ENCODE measurements around the gene SUMO3.
A peak's percentile ranks its signal among the peaks of the same experiment; 100 is the strongest.

SUMO3 gene

GRCh38 chr21:44801468-44802395, 16.1 kb downstream of the SUMO3 start, which contains the start of gene UBE2G2:
Gene UBE2G2 (minus strand): TSS chr21:44801820. CDS start chr21:44801748, 72 bp downstream.
- DNase-seq, result peak; percentile 89

DNA sequence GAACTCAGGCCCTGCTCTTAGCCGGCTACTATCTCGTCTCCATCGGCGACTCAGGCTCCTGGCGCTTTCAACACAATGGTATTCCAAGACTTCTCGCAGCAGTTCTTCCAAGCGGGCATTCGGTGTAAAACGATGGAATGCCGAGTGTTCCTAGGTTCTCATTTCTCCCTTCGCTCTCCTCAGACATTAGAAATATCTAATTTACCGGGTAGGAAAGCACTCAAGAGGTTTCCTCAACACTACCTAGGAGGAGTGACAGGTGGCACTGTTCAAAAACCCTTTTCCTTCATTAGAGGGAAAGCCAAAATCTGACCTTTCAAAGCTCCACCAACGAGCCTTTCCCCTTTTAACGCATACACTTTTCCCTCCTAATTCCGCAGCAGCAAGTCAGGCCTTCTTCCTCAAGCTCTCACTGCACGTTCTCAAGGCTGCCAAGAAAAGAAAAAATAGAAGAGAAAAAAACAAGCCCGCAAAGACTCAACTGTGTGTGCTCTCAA, 16.8 kb downstream of the SUMO3 start:
- no peak for DNase-seq

- no peak for DNase-seq
Measured at GRCh38 chr21:44800103-44800502, 17.8 kb downstream of the SUMO3 start.

DNA sequence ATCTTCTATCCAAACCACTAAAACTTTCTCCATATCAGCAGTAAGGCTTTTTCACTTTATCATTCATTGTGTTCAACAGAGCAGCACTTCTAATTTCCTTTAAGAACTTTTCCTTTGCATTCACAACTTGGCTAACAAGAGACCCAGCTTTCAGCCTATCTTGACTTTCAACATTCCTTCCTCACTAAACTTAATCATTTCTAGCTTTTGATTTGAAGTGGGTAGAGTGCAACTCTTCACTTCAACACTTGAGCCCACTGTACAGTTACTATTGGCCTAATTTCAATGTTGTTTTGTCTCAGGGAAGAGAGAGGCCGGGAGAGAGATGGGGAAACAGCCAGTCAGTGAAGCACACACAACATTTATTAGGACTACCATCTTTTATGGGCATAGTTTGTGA, 18.2 kb downstream of the SUMO3 start:
- no peak for DNase-seq

GRCh38 chr21:44797775-44798174, 20.1 kb downstream of the SUMO3 start:
- no peak for DNase-seq

GRCh38 chr21:44795342-44795741, 22.5 kb downstream of the SUMO3 start:
- DNase-seq, result no peak

DNA sequence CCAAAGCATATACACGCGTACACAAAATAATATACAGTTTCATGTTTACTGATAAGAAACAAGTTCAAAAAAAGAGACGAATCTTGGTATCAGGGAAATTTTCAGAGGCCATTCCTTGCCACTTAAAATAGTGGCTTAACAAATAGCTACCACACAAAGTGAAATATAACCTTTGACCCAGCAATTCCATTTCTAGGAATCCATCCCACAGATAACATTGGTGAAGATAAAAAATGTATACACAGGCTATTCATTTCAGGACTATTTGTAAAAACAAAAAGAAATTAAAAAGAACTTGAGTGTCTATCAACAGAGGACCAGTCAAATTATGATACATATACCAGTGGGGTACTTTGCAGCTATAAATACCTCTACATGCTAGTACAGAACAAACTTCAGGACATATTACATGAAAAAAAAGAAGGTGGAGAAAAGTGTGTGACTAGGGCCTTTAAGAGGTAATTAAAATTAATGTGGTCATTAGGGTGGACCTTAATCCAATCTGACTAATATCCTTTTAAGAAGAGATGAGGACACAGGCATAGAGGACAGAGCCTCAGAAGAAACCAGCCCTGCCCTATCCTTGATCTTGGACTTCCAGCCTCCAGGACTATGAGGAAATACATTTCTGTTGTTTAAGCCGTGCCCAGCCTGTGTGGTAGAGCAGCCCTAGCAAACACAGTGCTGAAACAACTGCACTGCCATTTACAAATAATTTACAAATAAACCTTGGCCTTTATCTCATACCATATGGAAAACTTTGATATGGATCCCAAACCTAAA, 24.1 kb downstream of the SUMO3 start:
- no peak for DNase-seq

DNA sequence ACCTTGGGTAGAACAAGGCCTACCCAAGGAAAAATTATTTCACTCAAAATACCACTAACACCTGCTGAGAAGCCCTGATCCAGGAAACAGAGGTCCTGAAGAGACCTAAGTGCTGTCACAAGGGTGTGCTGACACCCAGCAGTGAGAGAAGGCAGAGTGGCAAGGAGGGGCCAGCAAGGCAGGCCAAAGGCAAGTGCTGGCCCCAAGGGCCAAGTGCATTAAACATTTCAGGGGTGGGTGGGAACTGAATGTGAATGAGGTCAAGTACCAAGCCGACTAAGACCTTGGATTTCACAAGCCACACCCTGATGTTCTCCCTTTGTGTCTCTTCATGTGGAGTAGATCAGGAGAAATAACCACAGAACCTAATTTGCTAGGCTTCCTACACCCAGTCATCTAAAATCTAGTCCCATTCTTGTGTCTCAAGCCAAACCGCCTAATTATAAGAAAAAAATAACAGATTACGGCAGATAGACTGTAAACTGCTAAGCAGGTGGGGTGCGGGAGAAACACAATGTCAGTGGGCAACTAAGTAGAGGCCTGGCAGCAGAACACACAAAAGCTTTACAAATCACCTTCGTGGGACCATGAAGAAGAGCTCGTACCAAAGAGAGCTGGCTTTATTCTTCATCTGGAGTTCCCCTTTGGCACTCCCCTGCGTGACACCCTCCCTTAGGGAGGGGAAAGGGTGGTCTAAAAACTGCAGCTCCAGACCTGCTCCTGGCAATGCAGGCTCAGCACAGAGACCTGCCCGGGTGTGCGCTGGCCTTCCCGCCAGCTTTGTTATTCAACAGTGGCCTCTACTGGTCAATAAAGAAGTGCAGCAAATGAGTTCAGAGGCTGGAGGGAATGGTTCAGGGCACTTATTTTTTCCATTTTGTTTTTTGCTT, 24.9 kb downstream of the SUMO3 start:
- peak; percentile 33 for DNase-seq

GRCh38 chr21:44791993-44792392, 25.9 kb downstream of the SUMO3 start:
- DNase-seq, result no peak

DNA sequence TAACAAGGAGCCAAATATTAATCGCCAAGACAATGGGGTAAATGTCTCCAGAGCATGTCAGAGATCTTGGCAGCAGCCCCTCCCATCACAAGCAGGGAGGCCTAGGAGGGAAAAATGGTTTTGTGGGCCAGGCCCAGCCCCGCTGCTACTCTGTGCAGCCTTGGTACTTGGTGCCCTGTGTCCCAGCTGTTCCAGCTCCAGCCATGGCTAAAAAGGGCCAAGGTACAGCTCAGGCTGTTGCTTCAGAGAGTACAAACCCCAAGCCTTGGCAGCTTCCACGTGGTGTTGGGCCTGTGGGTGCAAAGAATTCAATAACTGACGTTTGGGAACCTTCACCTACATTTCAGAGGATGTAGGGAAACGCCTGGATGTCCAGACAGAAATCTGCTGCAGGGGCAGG, 26.6 kb downstream of the SUMO3 start:
- DNase-seq, result no peak

DNA sequence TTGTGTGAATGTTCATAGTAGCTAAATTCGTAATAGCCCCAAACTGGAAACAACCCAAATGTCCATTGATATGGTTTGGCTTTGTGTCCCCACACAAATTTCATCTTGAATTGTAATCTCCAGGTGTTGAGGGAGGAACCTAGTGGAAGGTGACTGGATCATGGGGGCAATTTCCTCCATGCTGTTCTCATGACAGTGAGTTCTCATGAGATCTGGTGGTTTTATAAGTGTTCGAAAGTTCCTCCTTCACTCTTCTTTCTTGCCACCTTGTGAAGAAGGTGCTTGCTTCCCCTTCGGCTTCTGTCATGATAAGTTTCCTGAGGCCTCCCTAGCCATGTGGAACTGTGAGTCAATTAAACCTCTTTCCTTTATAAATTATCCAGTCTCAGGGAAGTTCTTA, 27.5 kb downstream of the SUMO3 start:
- no peak for DNase-seq

- DNase-seq, result no peak
Measured at GRCh38 chr21:44789880-44790279, 28.0 kb downstream of the SUMO3 start.

GRCh38 chr21:44785620-44786335, 32.1 kb downstream of the SUMO3 start:
- DNase-seq, result no peak

DNA sequence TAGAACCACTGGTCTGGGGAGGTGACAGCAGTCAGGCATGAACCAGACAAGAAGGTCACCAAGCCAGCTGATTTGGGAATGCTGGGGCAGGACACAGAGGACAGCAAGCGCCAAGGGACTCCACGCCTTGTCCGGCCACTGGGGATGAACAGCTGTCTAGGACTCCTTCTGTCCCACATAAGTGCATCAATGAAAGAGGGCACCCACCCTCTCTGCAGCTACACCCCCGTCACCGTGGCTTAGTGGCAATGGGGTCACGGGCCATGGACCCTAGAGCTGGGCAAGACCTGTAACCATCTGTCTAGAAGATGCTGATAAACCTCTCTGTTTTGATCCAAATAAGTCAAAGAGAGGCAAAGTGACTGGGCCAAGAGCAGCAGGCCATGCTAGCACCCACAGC, 33.1 kb downstream of the SUMO3 start:
- no peak for DNase-seq

DNA sequence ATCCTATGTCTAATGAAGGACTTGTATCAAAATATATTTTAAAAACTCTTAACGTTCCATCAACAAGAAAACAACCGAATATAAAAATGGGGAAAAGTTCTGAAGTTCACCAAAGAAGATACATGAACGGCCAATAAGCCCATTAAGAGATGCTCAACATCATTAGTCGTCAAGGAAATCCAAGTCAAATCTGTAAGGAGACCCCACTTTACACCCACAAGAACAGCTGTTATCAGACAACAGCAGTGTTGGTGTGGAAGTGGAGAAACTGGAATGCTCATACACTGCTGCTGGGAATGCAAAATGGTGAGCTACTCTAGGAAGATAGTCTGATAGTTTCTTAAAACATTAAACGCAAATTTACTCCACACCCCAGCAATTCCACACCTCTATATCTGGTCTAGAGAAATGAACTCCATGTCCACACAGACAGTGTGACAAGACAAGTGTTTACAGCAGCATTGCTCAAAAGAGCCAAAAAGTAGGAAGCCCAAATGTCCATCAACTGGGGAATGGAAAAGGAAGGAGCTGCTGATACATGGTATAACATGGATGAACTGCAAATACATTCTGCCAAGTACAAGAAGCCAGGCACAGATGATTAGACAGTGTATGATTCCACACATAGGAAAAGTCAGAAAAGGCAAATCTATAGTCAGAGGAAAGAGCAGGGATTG, 34.7 kb downstream of the SUMO3 start:
- DNase-seq, result no peak

DNA sequence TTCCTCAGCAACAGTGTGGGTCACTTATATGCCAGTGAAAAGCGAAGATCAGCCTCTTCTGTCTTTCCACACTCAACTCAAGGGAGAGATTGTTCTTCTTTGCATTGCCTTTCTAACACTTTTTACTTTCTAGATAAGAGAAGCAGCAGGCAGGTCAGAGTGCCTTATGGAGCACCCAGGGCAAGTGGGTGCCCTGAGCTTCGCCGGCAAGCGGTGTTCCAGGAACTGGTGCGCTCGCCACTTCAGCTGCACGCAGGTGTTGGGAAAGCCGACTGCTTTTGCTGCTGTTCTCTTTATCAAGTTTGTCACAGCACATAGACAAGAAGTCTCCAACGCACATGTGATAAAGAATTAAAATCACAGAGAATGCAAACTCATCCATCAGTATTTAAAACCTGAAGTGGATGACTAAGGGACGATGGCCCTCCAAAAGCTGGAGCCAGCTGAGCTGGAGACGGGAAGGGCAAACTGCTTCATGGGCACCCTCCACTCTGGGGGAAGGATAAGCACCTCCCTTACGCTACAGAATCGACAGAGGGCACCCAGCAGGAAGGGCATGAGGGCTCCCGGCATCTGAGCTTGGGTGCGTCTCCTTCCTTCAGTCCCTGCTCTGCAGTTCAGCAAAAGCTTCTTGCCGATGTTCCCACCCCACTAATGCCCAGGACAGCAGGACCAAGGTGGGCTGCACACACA, 36.9 kb downstream of the SUMO3 start:
- no peak for DNase-seq

DNA sequence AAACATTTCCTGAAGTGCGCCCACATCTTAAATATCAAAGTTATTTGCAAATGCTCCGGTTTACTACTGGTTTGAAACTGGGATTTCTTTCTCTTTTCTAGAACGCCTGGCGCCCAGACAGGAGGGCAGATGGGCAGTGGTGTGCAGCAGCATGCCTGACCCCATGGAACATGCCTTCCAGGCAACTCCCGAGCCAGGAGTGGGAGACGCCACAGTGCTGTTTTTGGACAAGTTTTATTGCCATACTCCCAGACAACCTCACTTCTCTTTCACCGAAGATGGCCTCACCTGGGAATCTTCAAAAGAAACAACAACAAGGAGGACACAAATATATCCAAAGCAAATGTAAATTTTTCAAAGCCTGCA, 37.7 kb downstream of the SUMO3 start:
- DNase-seq, result no peak

DNA sequence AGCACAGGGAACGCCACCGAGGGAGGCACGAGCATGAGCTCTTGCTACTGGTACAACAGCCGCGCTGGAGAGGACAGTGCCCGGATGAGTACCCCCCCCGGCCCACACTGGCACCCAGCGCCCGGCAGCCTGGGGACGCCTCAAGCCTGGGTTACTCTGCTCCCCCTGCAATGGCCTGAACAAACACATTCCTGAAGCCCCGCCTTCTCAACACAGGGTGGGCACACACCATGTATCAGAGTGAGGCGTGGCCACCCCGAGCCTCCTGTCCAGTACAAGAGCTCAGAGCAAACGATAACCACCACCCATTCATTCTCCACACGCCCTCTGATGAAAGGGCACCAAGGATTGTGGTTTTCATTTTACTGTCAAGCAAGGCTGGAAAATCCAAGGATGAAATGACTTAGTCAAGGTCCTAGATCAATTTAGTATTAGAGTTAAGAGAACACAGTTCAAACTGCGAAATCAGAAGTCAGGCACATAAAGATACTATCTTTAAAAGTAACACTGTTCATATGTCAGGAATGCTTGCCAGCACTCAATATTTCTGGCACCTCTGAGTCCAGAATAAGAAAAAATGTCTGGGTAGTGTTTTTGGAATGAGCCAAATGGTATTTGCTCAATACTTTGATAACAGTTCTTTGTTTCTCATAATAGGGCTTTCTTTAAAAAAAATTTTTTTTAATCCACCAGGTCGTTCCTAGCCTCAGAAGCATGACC, 38.3 kb downstream of the SUMO3 start:
- DNase-seq, result no peak

GRCh38 chr21:44778983-44779382, 38.9 kb downstream of the SUMO3 start:
- DNase-seq, result no peak

GRCh38 chr21:44778499-44778911, 39.4 kb downstream of the SUMO3 start:
- no peak for DNase-seq

Measured in activated naive CD4-positive, alpha-beta T cell treated with anti-CD3 and anti-CD28 coated beads, Interleukin-2, amount 50 U/mL, for 16 hours (primary cell).